ENCODE data around the gene FAM89B. TPM values are rescaled to one million over a fixed set of nuclear protein-coding genes. Genes with fewer than 3 reads are reported as not detected.

Gene FAM89B
- total and polyA plus RNA-seq, 2 of the 8 experiments (the other 6 are each of a cell fraction or from before 2014, with no cell fraction given): 15.8 to 32.4 TPM

GRCh38 chr11:65610404-65610803 lies 38.1 kb downstream of the FAM89B start:
- peaks cover 0 to 30% (median 13%) of the 10 kb centered on the region in 4 experiments; a peak in 6 of 7 replicates for H3K4me1 ChIP-seq (replicated peaks in 1 of 4; ENCODE audit: control insufficient read depth in 3 of 4, insufficient read depth in 4 of 4, low read length in 3 of 4)
- no peak overlapping the region for H3K18ac ChIP-seq (ENCODE audit: extremely low read depth, low read length)
- H3K27me3 ChIP-seq (replicated peaks in 1 of 4; ENCODE audit: control insufficient read depth in 3 of 4, extremely low read depth in 1 of 4, insufficient read depth in 3 of 4, low read length in 3 of 4): no peaks in the 10 kb centered on the region; a peak in 1 of 7 replicates
- 92% methylated on average over 6 of the region's 6 CpGs; no CpG with 5 or more reads in 1 of the 2 experiments for WGBS, 2 experiments (ENCODE audit: extremely low coverage in 1 of 2, insufficient coverage in 1 of 2, insufficient read length in 1 of 2, insufficient replicate concordance in 2 of 2, low coverage in 1 of 2, low lambda C conversion rate in 2 of 2, missing lambda C conversion rate in 1 of 2)
- no peak for DNase-seq (ENCODE audit: low read depth in 1 of 2, low spot score in 2 of 2)
- no peak overlapping the region for H2BK20ac ChIP-seq (ENCODE audit: low read length)
- H2BK5ac ChIP-seq (ENCODE audit: low read depth, low read length): no peak overlapping the region
- H3K79me1 ChIP-seq (ENCODE audit: low read depth, low read length): peaks cover 23% of the 10 kb centered on the region
- no peak overlapping the region for H3K23ac ChIP-seq (ENCODE audit: insufficient read length)
- no peak overlapping the region; a peak in 1 of 7 replicates for H3K9ac ChIP-seq (replicated peaks in 1 of 4; ENCODE audit: extremely low read depth in 1 of 4, low read depth in 3 of 4, low read length in 3 of 4)
- H4K91ac ChIP-seq (replicated peaks; ENCODE audit: insufficient read length, low read length): no peak overlapping the region
- no peak overlapping the region for H4K5ac ChIP-seq (ENCODE audit: insufficient read length, low read depth, low read length)
- no peak overlapping the region for H3K4me2 ChIP-seq (ENCODE audit: insufficient read depth in 1 of 2, low read depth in 2 of 2, low read length in 2 of 2)
- H2AFZ ChIP-seq (ENCODE audit: low read length): no peak overlapping the region
- no peak overlapping the region for H2AK5ac ChIP-seq (ENCODE audit: low read depth, low read length)
- peaks cover 5 to 11% of the 10 kb centered on the region in 2 experiments; a peak in 2 of 4 replicates for H3K79me2 ChIP-seq (ENCODE audit: control insufficient read depth in 1 of 2, insufficient read depth in 2 of 2, low read length in 2 of 2)
- no peak overlapping the region for H3K56ac ChIP-seq (replicated peaks; ENCODE audit: insufficient read length, low read depth, low read length)
- no peak overlapping the region for H2BK120ac ChIP-seq (replicated peaks; ENCODE audit: low read depth, low read length)
- H2BK15ac ChIP-seq (ENCODE audit: low read length): no peak overlapping the region
- no peak for FAIRE-seq
- peaks cover 0 to 6% (median under 1%) of the 10 kb centered on the region in 4 experiments; a peak in 2 of 8 replicates for H3K36me3 ChIP-seq (ENCODE audit: control insufficient read depth in 2 of 4, insufficient read depth in 4 of 4, low read length in 3 of 4)
- no peak overlapping the region for H2BK12ac ChIP-seq (ENCODE audit: low read depth, low read length)
- peaks cover 3 to 19% of the 10 kb centered on the region in 2 experiments for H4K20me1 ChIP-seq (replicated peaks in 1 of 2; ENCODE audit: control insufficient read depth in 1 of 2, insufficient read depth in 2 of 2, low read length in 2 of 2)
- H3K4ac ChIP-seq (replicated peaks; ENCODE audit: insufficient read length, low read depth, low read length): no peak overlapping the region
- H4K8ac ChIP-seq (ENCODE audit: extremely low read depth, insufficient read depth, low read length): no peak overlapping the region
- no peak overlapping the region for H3K14ac ChIP-seq (ENCODE audit: insufficient read length)
- H3K27ac ChIP-seq (ENCODE audit: low read depth, low read length): no peak overlapping the region
- H3K9me3 ChIP-seq (ENCODE audit: insufficient read depth in 2 of 2, low read depth in 1 of 2, low read length in 1 of 2): no peaks in the 10 kb centered on the region
- CTCF ChIA-PET (ENCODE audit: partially characterized antibody): interaction anchor here (0.6 to 14.8 kb wide), 7 partner anchors 13 to 169 kb away, joined by 3 to 227 read pairs (median 3); partner anchors contain the start of genes KCNK7 and SIPA1
- H3K4me3 ChIP-seq (ENCODE audit: extremely low read depth in 1 of 4, insufficient read depth in 2 of 4, low read depth in 3 of 4, low read length in 4 of 4): no peak overlapping the region
- H3K23me2 ChIP-seq (ENCODE audit: low read depth, low read length): peaks cover 19% of the 10 kb centered on the region
- POLR2A ChIA-PET (ENCODE audit: partially characterized antibody): interaction anchor here (0.6 to 2.1 kb wide), 9 partner anchors 10 to 234 kb away, joined by 3 to 6 read pairs (median 4); no protein-coding TSS in a partner anchor
- TF ChIP-seq SIX5 (IDR thresholded peaks at IDR 0.05; ENCODE audit: low read depth, low read length) (no peak), POLR2A (IDR thresholded peaks at IDR 0.05; ENCODE audit: control extremely low read depth in 1 of 2, low read depth in 2 of 2, low read length in 2 of 2) (no peak), HDAC6 (IDR thresholded peaks at IDR 0.05; ENCODE audit: low read depth, low read length) (no peak), GABPA (IDR thresholded peaks at IDR 0.05; ENCODE audit: borderline replicate concordance, insufficient read depth, low read length) (no peak), CHD1 (IDR thresholded peaks at IDR 0.05; ENCODE audit: low read depth, low read length) (no peak), FOSL1 (IDR thresholded peaks at IDR 0.05; ENCODE audit: insufficient read depth, low read depth, low read length) (no peak), SP4 (IDR thresholded peaks at IDR 0.05; ENCODE audit: low read length) (no peak), SP1 (IDR thresholded peaks at IDR 0.05; ENCODE audit: low read depth, low read length) (no peak), ATF3 (IDR thresholded peaks at IDR 0.05; ENCODE audit: insufficient read depth, low read depth, low read length) (no peak), TAF7 (optimal IDR thresholded peaks at IDR 0.05; ENCODE audit: borderline replicate concordance, low read depth, low read length) (no peak), SUZ12 (IDR thresholded peaks at IDR 0.05; ENCODE audit: low read length) (no peak), MAX (IDR thresholded peaks at IDR 0.05) (no peak), BACH1 (IDR thresholded peaks at IDR 0.05; ENCODE audit: low read length) (no peak), SIRT6 (IDR thresholded peaks at IDR 0.05; ENCODE audit: low read length) (no peak), KDM1A (IDR thresholded peaks at IDR 0.05; ENCODE audit: borderline replicate concordance, low read length) (no peak)

All from H1 (cell line).